HG03571 (cell line): Measurements from ENCODE around the gene C2orf42.
A peak's percentile ranks its signal among the peaks of the same experiment; 100 is the strongest.
"Not testable (repeated sequence)": the region's sequence is repeated elsewhere in the genome, so short reads cannot be mapped to it uniquely, and the experiment has no call there.

Experiments
- ATAC-seq: cut with Tn5 transposase; IDR thresholded peaks from one replicate; pipeline ENCODE4 v1.9.1; 2021; ENCODE audit not compliant: unreplicated experiment

The C2orf42 gene

GRCh38 chr2:70181363-70181956, 9.4 kb downstream of the C2orf42 start:
- ATAC-seq: peak; percentile 80

- ATAC-seq: no peak
These were observed 17.3 kb downstream of the C2orf42 start for GRCh38 chr2:70173520-70173919.

DNA sequence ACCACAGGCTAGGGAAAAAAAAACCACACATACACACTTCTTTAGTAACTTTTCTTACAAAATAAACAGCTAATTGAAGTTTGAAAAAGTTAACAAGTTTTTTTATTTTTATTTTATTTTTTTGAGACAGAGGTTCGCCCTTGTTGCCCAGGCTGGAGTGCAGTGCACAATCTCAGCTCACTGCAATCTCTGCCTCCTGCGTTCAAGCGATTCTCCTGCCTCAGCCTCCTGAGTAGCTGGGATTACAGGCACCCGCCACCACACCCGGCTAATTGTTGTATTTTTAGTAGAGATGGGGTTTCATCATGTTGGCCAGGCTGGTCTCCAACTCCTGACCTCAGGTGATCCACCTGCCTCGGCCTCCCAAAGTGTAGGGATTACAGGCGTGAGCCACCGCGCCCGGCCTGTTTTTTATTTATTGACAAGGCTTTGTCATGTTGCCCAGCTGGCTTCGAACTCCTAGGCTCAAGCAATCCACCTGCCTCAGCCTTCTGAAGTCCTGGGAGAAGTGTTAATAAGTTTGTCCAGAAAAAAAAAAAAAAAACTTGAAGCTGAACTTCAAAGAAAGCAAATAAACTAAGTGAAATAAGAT, 21.1 kb downstream of the C2orf42 start:
- ATAC-seq: not testable (repeated sequence)

GRCh38 chr2:70161069-70161534, 29.7 kb downstream of the C2orf42 start:
- peak; percentile 94 for ATAC-seq

- ATAC-seq: no peak
These were observed 30.3 kb downstream of the C2orf42 start for GRCh38 chr2:70160545-70160944.

- not testable (repeated sequence) for ATAC-seq
These were observed 41.6 kb downstream of the C2orf42 start for GRCh38 chr2:70149130-70149686.

GRCh38 chr2:70148211-70148760, 42.5 kb downstream of the C2orf42 start:
- not testable (repeated sequence) for ATAC-seq

DNA sequence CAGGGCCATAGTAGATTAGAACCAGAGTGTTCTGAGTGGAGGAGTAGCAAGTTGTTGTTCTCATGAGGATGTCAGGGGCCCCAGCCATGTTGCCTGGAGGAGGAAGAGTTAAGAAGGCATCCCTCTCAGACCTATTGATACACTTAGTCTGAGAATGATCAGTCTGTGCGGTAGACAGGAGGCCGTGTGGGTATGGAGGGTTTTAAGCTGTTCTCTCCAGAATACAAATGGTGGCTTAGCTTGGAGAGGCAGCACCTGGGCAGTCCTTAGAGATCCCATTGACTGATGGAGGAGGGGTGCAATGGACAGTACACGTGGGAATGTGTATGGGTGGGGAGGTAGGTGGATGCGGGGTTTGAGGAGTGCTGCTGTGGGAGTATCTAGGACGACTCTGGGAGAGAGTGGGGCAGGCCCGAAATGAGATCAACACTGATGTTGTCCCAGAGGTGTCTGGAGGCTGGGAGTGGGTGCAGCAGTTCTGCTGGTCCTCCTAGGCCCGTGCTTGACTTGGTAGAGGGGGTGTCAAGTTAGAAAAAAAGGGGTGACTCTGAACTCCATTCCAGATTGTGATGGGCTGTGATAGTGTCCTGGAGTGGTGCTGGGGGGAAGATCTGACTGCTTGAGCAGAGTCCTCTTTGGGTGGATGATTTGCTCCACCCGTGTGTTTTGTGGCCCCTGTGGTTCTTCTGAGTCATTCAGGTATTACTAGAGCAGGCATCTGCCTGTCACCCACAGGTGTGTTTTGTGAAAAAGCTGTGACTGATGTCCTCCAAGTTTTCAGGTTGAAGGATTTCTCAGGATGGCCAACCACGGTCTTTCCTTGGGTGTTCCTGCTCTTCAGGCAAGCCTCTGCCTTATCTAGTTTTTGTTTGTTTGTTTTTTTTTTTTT, 44.7 kb downstream of the C2orf42 start:
- no peak for ATAC-seq

DNA sequence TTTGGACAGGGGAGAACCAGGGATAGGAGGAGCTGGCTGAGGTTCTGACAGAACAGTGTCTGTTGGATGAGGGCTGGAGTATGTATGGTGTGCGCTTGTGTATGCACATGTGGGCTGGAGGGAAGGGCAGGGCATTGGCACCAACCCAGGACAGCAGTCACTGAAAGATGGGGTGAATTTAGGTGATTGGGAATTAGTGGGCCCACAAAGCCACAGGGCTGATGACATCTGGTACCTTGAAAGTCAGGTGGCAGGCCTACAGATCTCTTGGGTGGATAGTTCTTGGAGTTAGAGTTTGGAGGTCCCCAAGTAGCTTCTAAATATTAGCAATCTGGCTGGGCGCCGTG, 45.7 kb downstream of the C2orf42 start:
- ATAC-seq: no peak

DNA sequence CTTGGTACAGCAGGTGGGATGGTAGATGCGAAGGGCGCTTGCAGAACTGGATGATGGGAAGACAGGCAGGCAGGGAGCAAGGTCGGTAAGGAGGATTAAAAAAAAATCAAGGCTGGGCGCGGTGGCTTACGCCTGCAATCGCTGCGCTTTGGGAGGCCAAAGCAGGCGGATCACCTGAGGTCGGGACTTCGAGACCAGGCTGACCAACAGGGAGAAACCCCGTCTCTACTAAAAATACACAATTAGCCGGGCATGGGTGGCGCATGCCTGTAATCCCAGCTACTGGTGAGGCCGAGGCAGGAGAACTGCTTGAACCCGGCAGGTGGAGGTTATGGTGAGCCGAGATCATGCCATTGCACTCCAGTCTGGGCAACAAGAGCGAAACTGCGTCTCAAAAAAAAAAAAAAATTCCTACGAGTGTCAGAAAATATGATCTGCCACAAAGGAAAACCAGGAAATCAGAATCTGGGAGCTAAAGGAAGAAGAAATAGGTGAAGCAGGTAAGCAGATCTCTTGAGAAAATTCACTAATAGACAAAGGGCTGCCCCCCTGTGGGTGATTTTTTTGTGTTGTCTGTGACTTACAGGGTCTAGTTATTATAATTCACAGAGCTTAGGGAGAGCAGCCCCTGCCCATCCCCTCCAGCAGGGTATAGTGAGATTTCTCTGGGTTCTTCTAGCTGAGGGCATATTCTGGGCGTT, 46.2 kb downstream of the C2orf42 start:
- no peak for ATAC-seq

DNA sequence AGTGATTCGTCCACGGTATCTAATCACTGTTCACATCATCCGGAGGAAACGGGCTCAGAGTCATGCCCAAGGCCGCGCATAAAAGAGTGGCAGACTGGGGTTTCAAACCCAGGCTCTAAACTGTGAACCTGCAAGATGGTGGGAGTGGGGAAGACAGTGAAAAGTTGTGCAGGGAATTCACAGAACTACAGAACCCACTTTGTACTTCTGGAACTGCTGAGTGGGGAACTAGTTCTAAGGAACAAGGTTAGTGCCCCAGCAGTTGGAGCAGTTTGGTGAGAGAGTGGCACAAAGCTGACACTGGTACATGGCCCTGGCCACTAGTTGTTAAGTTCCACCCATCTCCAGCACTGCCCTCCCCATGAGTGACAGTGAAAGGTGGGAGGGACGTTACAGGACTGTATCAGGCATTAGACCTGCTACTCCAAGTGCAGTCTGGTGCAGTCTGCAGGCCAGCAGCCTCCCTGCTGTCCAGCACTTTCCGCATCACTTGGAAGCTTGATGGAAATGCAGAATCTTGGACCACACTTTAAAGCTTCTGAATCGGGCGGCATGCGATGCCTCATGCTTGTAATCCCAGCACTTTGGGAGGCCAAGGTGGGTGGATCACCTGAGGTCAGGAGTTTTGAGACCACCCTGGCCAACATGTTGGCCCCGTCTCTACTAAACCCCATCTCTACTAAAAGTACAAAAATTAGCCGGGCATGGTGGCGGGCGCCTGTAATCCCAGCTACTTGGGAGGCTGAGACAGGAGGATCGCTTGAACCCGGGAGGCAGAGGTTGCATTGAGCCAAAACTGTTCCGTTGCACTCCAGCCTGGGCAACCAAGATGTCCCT, 47.3 kb downstream of the C2orf42 start:
- ATAC-seq: no peak

DNA sequence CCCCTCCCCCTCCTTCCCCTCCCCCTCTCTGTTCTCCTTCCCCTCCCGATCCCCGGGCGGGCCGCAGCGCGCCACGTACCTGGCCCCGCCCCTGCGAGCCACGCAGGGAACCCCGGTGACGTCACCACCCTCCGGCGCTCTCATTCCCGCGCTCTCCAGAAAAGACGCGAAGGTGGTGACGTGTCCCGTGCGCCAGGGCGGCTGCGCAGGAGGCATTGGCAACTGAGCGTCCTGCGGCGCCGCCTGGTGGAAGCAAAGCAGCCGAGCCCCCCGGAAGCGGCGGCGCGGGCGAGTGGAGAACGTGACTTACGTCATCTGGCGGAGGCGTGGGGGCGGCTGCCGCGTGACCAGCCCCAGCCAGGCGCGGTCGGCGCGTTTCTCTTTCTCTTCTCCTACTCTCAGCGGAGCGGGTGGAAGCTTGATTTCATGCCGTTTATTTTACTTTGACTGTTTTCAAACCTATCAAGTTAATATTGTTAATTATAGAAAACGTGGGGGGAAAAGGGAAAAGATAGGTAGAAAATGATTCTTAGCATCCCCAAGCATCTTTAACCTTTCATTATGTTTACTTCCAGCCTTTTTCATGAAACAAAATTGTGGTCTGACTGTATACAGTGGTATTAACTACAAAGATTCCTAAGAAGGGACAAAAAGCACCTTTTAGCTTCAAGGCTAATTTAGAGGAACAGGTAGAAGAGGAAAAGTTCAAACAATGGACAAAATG, 48.1 kb downstream of the C2orf42 start:
- peak; percentile 66 for ATAC-seq

GRCh38 chr2:70141902-70142589, 48.8 kb downstream of the C2orf42 start:
- peak; percentile 39 for ATAC-seq

DNA sequence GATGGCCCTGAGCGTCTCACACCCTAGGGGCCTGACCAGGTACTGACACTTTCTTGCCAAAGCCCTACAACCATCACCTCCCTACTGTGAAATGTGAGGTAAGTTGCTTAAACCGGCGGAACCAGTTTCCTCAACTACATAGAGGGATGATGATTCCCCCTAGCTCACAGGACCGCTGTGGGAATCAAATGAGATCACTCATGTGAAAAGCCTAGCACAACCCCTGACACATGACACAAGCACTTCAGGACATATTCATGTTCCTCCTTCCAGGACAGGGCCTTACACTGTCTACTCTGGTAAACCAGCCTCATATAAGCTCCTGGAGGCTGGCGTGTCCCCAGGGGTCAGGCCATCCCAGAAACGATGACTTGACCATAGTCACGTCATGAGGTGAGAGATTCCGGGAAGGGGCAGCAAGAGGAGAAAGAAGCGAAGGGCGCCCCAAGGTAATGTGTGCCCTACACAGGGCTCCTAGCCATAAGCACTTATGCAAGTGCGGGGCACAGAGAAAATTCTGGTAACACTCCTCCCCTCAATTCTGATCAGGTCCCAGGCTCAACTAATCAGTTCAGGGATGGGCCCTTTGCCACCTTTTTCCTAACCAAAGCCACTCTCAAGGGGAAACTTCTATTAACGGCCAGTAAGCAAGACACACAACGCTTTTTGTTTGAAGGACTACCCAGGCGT, 49.5 kb downstream of the C2orf42 start:
- peak; percentile 30 for ATAC-seq

DNA sequence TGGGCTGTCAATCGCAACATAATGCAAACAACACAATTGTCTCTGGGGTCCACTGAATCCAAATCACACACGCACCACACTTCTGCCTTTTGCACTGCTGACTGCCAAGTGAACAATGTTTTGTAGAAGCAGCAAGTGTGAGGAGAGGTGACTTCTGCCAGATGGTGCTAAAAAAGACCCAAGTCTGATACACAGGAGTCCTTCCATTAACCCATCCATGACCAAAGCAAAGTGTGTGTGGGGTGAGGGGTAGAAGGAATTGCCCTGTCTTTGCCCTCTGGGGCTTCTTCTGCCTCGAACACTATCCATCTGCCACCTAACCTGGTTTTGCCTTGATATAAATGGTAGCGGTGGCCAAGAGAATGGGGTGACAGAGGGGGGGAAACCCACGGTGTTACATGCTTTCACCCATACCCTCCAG, 50.0 kb downstream of the C2orf42 start:
- ATAC-seq: no peak

GRCh38 chr2:70134323-70134983, 56.4 kb downstream of the C2orf42 start:
- not testable (repeated sequence) for ATAC-seq

- no peak for ATAC-seq
These were observed 57.1 kb downstream of the C2orf42 start for GRCh38 chr2:70133491-70134322.
